ENCODE measurements around the gene MDM2. TPM values are rescaled to one million over a fixed set of nuclear protein-coding genes. Genes with fewer than 3 reads are reported as not detected.

The MDM2 gene
- total and polyA plus RNA-seq, 9 of the 15 experiments (the other 6 are each of a cell fraction or from before 2014, with no cell fraction given) = 13.6 to 100 (median 49.0) TPM

DNA sequence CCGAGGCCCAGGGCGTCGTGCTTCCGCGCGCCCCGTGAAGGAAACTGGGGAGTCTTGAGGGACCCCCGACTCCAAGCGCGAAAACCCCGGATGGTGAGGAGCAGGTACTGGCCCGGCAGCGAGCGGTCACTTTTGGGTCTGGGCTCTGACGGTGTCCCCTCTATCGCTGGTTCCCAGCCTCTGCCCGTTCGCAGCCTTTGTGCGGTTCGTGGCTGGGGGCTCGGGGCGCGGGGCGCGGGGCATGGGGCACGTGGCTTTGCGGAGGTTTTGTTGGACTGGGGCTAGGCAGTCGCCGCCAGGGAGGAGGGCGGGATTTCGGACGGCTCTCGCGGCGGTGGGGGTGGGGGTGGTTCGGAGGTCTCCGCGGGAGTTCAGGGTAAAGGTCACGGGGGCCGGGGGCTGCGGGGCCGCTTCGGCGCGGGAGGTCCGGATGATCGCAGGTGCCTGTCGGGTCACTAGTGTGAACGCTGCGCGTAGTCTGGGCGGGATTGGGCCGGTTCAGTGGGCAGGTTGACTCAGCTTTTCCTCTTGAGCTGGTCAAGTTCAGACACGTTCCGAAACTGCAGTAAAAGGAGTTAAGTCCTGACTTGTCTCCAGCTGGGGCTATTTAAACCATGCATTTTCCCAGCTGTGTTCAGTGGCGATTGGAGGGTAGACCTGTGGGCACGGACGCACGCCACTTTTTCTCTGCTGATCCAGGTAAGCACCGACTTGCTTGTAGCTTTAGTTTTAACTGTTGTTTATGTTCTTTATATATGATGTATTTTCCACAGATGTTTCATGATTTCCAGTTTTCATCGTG, 612 bp downstream of the MDM2 start (continued):
- peak; percentile 93 for TF ChIP-seq HMBOX1 (IDR thresholded peaks at IDR 0.05)
- no peak for TF ChIP-seq PURB (CRISPR knock-in tag; IDR thresholded peaks at IDR 0.05; ENCODE audit: low read depth)
- TF ChIP-seq CBX8 (IDR thresholded peaks at IDR 0.05; ENCODE audit: borderline replicate concordance, extremely low read depth, low read depth, low read length, poor library complexity, severe bottlenecking) = no peak
- no peak for TF ChIP-seq SNIP1 (IDR thresholded peaks at IDR 0.05; ENCODE audit: low read depth)
- no peak for TF ChIP-seq ZSCAN32 (CRISPR knock-in tag; IDR thresholded peaks at IDR 0.05)
- no peak for TF ChIP-seq EWSR1 (IDR thresholded peaks at IDR 0.05; ENCODE audit: borderline replicate concordance, low read depth, partially characterized antibody)
- TF ChIP-seq DACH1 (IDR thresholded peaks at IDR 0.05; ENCODE audit: partially characterized antibody) = peak; percentile 77
- no peak for TF ChIP-seq BRD9 (IDR thresholded peaks at IDR 0.05; ENCODE audit: low read depth, partially characterized antibody)
- TF ChIP-seq RFX7 (CRISPR knock-in tag; IDR thresholded peaks at IDR 0.05) = no peak
- no peak for TF ChIP-seq ZFP30 (CRISPR knock-in tag; IDR thresholded peaks at IDR 0.05; ENCODE audit: borderline replicate concordance)
- TF ChIP-seq PTRF (tag; IDR thresholded peaks at IDR 0.05) = no peak
- no peak for TF ChIP-seq CLOCK (CRISPR knock-in tag; IDR thresholded peaks at IDR 0.05; ENCODE audit: borderline replicate concordance)
- no peak for TF ChIP-seq ZNF699 (CRISPR knock-in tag; IDR thresholded peaks at IDR 0.05; ENCODE audit: insufficient replicate concordance)
- TF ChIP-seq, protein P1, sequence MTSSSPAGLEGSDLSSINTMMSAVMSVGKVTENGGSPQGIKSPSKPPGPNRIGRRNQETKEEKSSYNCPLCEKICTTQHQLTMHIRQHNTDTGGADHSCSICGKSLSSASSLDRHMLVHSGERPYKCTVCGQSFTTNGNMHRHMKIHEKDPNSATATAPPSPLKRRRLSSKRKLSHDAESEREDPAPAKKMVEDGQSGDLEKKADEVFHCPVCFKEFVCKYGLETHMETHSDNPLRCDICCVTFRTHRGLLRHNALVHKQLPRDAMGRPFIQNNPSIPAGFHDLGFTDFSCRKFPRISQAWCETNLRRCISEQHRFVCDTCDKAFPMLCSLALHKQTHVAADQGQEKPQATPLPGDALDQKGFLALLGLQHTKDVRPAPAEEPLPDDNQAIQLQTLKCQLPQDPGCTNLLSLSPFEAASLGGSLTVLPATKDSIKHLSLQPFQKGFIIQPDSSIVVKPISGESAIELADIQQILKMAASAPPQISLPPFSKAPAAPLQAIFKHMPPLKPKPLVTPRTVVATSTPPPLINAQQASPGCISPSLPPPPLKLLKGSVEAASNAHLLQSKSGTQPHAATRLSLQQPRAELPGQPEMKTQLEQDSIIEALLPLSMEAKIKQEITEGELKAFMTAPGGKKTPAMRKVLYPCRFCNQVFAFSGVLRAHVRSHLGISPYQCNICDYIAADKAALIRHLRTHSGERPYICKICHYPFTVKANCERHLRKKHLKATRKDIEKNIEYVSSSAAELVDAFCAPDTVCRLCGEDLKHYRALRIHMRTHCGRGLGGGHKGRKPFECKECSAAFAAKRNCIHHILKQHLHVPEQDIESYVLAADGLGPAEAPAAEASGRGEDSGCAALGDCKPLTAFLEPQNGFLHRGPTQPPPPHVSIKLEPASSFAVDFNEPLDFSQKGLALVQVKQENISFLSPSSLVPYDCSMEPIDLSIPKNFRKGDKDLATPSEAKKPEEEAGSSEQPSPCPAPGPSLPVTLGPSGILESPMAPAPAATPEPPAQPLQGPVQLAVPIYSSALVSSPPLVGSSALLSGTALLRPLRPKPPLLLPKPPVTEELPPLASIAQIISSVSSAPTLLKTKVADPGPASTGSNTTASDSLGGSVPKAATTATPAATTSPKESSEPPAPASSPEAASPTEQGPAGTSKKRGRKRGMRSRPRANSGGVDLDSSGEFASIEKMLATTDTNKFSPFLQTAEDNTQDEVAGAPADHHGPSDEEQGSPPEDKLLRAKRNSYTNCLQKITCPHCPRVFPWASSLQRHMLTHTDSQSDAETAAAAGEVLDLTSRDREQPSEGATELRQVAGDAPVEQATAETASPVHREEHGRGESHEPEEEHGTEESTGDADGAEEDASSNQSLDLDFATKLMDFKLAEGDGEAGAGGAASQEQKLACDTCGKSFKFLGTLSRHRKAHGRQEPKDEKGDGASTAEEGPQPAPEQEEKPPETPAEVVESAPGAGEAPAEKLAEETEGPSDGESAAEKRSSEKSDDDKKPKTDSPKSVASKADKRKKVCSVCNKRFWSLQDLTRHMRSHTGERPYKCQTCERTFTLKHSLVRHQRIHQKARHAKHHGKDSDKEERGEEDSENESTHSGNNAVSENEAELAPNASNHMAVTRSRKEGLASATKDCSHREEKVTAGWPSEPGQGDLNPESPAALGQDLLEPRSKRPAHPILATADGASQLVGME (CRISPR knock-in tag; IDR thresholded peaks at IDR 0.05) = no peak; the same call in 1 of the 2 replicates
- no peak for TF ChIP-seq ID3 (CRISPR knock-in tag; IDR thresholded peaks at IDR 0.05)
- TF ChIP-seq ID3 (tag; IDR thresholded peaks at IDR 0.05) = 0 out of 2 replicates have a peak, but pooled peaks have one; percentile 8
- no peak for TF ChIP-seq NCOA6 (IDR thresholded peaks at IDR 0.05)
- TF ChIP-seq NFXL1 (CRISPR knock-in tag; IDR thresholded peaks at IDR 0.05) = no peak

Data from K562 (cell line).